A673 (cell line): ENCODE data around the gene BRD4.

ENCODE experiments used
- EZH2 ChIP-seq: fragments of 200-600 bp; sonication (generic); IDR thresholded peaks from 2 replicates; pipeline ENCODE4 v1.6.1; 2017; ENCODE audit warnings: borderline replicate concordance, low read depth, mild to moderate bottlenecking, mixed read lengths, antibody characterized with exemption, low read length; ENCODE audit not compliant: poor library complexity, severe bottlenecking
- TF ChIP-seq, protein P1 (sequence below): fragments of 300-800, 200-600 bp; sonication (generic); conservative IDR thresholded peaks from 2 replicates; pipeline ENCODE4 v1.5.1; 2017; ENCODE audit warnings: low read depth, mild to moderate bottlenecking, antibody characterized with exemption, low read length, moderate library complexity, mixed read lengths

DNA sequence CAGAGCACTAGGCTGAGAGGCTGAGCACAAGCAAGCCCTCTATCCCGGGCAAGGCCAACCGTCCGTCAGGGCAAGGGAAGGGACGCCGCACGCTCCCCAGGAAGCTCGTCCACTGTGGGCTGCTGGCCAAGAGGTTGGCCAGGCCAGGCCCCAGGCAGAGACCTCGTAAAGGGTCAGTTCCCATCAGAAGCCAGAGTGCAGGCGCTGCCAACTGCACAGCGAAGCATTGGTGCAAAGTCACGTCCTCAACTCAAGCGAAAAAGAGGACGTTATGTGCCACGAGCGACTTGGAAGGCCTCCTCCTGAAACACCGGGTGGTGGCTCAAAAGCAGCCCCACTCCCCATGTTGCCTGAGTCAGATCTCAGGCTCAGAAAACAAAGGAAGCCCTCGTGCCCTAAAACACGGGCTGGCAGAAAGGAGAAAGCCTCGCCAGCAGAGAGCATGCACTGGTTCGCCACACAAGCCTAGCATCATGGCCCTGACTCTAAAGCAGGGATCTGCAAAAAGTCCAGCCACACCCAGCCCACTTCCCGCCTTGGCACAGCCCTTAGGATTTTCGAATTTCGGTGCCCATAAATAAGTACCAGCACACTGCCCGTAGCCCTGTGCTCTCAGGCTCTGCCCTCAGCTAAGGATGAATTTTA is 42.6 kb upstream of the BRD4 start:
- TF ChIP-seq, protein P1, sequence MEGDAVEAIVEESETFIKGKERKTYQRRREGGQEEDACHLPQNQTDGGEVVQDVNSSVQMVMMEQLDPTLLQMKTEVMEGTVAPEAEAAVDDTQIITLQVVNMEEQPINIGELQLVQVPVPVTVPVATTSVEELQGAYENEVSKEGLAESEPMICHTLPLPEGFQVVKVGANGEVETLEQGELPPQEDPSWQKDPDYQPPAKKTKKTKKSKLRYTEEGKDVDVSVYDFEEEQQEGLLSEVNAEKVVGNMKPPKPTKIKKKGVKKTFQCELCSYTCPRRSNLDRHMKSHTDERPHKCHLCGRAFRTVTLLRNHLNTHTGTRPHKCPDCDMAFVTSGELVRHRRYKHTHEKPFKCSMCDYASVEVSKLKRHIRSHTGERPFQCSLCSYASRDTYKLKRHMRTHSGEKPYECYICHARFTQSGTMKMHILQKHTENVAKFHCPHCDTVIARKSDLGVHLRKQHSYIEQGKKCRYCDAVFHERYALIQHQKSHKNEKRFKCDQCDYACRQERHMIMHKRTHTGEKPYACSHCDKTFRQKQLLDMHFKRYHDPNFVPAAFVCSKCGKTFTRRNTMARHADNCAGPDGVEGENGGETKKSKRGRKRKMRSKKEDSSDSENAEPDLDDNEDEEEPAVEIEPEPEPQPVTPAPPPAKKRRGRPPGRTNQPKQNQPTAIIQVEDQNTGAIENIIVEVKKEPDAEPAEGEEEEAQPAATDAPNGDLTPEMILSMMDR, result no peak
- no peak for TF ChIP-seq EZH2
